HG02885 (cell line): ENCODE data around the gene KCNQ1.

Experiments used
- ATAC-seq: cut with Tn5 transposase; IDR thresholded peaks from one replicate; pipeline ENCODE4 v1.9.1; 2021; ENCODE audit warnings: mild to moderate bottlenecking; ENCODE audit not compliant: unreplicated experiment, poor library complexity

The KCNQ1 gene

GRCh38 chr11:2459016-2459725, 14.4 kb downstream of the KCNQ1 start:
- ATAC-seq = no peak

- ATAC-seq = no peak
Observed at GRCh38 chr11:2459796-2460531, 15.2 kb downstream of the KCNQ1 start.

DNA sequence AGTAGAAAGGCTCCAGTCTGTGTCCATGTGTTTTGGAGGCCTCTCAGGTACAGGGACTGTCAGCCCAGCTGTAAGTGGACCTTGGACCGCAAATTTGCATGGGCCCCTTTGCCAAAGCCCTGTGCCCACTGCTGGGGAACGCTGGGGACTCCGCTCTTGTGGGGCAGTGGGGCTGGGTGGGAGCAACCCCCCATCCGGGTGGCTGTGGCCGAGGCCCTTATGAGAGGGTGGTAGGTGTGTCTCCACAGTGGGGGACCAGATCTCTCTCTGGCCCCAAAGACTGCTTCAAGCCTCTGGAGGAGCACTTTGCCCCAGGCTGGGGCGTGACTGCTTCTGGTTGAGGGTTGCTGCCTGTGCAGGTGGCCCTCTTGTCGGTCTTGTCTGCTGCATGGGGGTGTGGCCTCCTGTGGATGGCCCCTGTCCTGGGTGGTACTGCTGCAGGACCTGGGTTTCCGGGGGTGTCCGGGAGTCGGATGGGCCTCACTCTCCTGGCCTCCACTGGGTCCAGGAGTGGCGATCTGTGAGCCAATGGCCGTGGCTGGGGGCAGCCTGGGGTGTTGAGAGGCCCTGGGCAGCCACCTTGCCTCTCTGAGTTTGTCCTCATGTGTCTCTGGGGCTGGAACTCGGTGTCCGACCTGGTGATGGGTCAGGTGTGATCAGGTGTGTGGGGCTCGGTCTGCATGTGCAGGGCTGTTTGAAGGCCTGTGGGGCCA, 15.9 kb downstream of the KCNQ1 start:
- ATAC-seq = no peak

GRCh38 chr11:2461253-2461955, 16.6 kb downstream of the KCNQ1 start:
- no peak for ATAC-seq

DNA sequence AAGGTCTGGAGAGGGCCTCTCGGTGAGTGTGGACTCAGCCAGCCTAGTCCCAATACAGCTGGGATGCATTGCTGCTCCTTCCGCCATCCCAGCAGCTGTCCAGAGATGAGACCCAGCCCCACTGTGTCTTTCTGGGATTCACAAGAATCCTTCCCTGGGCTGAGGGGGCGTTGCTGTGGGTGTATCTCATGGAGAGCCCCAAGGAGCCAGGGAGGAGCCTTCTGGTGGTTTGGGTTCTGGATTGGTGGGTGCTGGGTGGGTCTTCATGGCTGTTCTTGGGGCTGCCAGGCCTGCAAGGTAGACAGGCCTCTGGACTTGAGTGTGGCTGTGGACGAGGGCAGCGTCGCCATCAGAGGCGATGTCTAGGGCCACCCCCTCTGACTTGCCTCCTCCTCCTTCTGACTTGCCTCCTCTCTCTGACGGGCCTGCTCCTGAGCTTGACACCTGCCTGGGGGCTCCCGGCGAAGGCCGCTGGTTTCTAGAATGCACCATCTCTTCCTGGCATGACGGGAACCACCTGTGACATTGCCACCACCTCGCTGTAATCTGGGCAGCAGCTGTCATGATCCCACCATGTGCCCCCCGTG, 17.2 kb downstream of the KCNQ1 start:
- ATAC-seq = no peak

DNA sequence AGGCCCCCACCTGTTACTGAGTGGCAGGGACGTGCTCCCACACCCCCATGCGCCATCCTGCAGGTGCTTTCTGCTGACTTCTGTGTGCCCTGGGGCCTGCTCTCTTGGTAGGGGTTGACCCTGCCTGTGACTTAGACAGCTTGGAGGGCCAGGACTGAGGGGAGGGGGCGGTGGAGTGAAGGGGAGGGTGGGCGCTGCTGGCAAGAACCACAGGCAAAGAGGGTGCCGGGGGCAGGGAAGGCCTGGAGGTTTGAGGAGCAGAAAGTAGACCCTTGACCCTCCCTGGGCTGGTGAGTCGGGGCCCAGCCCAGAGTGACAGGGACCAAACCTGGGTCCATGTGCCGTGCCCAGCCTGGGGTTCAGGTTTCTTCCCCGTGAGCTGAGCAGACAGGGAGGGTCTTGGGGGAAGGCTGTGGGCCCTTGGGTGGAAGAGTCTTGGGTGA, 17.8 kb downstream of the KCNQ1 start:
- no peak for ATAC-seq

DNA sequence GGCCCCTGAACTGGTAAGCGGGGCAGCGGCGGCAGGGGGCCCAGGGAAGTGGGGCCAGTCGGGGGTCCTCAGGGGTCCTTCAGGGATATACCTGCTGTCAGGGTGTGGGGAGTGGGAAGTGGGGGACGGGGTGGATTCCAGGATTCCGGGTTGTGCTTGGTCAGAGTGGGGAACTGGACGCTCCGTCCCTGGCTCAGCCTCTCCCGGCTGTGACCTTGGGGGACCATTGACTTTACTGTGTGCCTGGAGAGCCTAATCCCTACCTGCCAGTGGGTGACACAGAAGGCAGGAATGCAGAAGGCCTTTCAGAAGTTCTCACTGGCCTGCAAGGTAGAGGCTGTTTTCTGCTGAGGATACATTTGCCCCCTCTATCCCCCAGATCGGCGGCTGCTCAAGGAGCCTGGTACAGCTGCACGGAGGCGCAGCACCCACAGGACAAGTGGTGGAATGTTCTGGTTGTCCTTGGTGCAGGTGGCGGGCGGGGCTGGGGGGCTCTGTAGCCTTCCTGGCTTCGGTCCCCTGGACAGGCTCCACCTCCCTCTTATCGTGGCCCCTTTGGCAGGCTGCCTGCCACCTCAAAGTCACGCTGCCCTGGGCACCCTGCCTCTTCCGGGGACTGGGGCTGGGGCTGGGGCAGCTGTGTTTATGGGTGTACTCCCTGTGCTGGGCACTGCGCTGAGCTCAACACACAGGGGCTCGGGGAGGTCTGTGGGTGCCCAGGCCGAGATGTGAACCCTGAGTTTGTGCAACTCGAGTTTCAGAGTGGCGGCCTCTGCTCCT, 18.4 kb downstream of the KCNQ1 start:
- ATAC-seq = no peak

- ATAC-seq = no peak
Observed at GRCh38 chr11:2463766-2464277, 19.0 kb downstream of the KCNQ1 start.

GRCh38 chr11:2464451-2465165, 19.8 kb downstream of the KCNQ1 start:
- ATAC-seq = no peak

- no peak for ATAC-seq
Observed at GRCh38 chr11:2465202-2466068, 20.6 kb downstream of the KCNQ1 start.

- ATAC-seq = no peak
Observed at GRCh38 chr11:2466069-2466801, 21.4 kb downstream of the KCNQ1 start.

- no peak for ATAC-seq
Observed at GRCh38 chr11:2466869-2467694, 22.3 kb downstream of the KCNQ1 start.

- no peak for ATAC-seq
Observed at GRCh38 chr11:2467695-2468055, 22.9 kb downstream of the KCNQ1 start.

- ATAC-seq = no peak
Observed at GRCh38 chr11:2468363-2469235, 23.8 kb downstream of the KCNQ1 start.

GRCh38 chr11:2470495-2470894, 25.7 kb downstream of the KCNQ1 start:
- ATAC-seq = no peak
